Measurements from ENCODE around the gene FGF7.

Gene FGF7

DNA sequence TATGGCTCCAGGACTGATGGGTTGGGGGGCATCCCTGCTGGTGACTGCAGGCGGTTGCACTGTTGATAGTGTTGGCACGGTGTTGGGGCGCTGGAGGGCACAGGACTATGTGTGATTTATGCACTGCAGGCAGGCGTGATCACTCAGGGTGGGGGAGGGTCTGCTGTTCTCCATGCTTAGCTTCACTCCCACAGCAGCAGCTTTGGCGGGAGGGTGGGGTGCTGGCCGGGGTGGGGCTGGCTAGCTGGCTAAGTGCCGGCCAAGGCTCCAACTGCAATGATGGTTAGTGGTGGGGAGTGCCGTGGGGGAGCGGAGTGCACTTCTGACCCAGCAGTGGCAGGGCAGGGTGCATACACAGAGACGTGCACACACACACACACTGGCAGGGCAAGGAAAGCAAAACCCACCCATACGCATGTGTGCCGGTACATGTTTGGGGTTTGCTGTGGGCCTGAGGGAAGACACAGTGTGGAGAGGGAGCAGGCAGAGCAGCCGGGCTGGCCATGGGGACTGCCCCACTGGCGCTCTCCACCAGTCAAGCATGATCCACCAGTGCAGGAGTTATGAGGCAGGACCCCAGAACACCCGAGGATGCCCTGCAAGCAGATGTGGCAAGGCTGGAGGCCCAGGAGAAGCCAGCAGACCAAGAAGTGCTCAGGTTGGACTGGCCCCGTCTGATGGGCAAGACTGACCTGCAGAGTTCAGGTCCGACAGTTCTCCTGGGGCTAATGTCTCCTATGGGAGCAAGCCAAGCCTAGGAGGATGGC is 16.5 kb upstream of the FGF7 start:
- H3K27ac ChIP-seq, result no peak overlapping the region
- TF ChIP-seq ZFX (IDR thresholded peaks at IDR 0.05; ENCODE audit: borderline replicate concordance), result no peak
- TF ChIP-seq, protein P1, sequence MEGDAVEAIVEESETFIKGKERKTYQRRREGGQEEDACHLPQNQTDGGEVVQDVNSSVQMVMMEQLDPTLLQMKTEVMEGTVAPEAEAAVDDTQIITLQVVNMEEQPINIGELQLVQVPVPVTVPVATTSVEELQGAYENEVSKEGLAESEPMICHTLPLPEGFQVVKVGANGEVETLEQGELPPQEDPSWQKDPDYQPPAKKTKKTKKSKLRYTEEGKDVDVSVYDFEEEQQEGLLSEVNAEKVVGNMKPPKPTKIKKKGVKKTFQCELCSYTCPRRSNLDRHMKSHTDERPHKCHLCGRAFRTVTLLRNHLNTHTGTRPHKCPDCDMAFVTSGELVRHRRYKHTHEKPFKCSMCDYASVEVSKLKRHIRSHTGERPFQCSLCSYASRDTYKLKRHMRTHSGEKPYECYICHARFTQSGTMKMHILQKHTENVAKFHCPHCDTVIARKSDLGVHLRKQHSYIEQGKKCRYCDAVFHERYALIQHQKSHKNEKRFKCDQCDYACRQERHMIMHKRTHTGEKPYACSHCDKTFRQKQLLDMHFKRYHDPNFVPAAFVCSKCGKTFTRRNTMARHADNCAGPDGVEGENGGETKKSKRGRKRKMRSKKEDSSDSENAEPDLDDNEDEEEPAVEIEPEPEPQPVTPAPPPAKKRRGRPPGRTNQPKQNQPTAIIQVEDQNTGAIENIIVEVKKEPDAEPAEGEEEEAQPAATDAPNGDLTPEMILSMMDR (IDR thresholded peaks at IDR 0.05), result no peak

DNA sequence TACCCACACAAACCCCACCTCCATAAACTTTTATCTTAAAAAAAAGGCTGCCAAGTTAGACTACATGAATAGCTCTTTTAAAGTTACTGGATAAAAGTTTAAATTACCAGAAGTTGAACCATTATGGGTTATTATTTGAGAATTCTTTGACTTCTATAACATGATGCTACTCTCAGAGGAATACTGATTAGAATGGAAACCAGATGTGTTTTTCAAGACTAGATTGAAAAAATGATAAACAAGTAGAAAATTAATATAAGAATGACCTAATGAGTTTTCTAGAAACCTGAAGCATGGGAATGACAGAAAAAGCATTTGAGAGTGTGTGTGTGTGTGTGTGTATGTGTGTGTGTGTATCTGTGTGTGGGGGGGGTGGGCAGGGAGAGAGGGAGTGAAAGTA is 12.4 kb upstream of the FGF7 start:
- TF ChIP-seq ZFX (IDR thresholded peaks at IDR 0.05; ENCODE audit: borderline replicate concordance), result no peak
- TF ChIP-seq, protein P1 (IDR thresholded peaks at IDR 0.05), result no peak
- no peak overlapping the region for H3K27ac ChIP-seq

DNA sequence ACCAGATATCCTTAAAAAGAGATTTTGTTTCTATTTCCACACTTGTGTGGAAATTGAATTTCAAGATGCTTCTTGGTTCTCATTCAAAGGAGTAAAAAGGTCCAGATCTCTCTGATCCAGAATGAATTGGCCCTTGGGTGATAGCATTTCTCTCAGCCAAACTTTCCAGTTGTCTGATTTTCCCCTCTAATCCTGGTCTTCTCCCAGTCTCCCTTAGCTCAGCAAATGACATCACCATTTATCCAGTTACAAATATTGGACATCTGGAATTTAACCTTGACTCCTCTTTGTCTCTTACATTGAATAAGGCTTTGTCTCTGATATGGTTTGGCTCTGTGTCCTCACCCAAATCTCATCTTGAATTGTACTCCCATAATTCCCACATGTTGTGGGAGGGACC is 10.2 kb upstream of the FGF7 start:
- H3K27ac ChIP-seq, result no peak overlapping the region
- TF ChIP-seq, protein P1 (IDR thresholded peaks at IDR 0.05), result no peak
- TF ChIP-seq ZFX (IDR thresholded peaks at IDR 0.05; ENCODE audit: borderline replicate concordance), result no peak

DNA sequence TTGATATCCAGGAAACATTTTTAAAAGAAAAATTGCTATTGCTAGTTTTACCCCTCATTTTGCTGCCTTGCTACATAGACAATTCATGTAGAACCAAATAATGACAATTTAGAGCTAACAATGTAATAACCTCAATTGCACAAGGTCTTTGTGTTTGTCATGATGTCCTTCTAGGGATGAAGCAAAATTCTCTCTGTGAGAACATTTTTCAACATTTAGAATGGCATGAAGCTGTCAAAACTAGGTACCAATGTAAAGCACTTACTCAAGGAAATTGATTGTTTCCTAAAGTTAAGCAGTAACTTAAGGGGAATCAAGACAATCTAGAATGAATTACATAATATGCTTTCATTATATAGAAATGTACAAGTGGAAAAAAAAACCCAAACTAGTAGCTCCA is 7.9 kb upstream of the FGF7 start:
- TF ChIP-seq, protein P1 (IDR thresholded peaks at IDR 0.05), result no peak
- H3K27ac ChIP-seq, result no peak overlapping the region

DNA sequence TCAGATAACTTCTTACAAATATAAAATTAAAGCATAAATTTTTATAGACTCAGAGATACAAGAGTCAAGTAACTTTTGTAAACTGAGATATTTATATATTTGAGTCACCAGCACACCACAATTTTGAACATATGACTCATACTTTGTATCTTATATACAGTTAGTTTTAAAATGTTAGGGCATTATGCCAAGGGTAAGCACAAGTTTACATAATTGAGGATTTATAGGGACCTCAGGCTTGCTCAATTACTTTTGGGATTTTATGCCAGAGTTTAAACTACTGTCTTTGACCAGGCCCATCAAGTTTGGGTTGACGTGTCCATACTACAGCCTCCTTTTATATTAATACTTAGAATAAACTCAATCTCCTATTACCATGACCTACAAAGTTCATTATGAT is 7.4 kb upstream of the FGF7 start:
- no peak for TF ChIP-seq ZFX (IDR thresholded peaks at IDR 0.05; ENCODE audit: borderline replicate concordance)
- TF ChIP-seq, protein P1 (IDR thresholded peaks at IDR 0.05), result no peak
- no peak overlapping the region for H3K27ac ChIP-seq

DNA sequence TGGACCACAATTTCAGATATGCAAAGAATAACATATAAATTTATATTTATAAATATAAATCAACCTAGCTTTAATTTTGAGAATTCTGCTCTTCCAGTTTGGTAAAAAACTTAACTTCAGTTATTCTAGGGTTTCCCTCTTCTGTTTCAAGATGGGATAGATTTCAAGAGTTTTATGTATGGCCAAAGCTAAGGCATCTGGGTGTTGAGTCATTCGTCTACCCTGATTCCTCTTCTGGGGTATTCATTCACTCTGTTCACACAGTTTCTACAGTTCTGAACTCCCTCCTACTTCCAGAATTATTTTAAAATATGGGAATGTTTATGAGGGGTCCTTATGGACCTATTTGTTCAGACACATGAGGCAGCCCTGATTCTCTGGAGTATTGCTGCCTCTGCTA is 4.2 kb upstream of the FGF7 start:
- H3K27ac ChIP-seq, result no peak overlapping the region
- TF ChIP-seq, protein P1 (IDR thresholded peaks at IDR 0.05), result no peak
- no peak for TF ChIP-seq ZFX (IDR thresholded peaks at IDR 0.05; ENCODE audit: borderline replicate concordance)

DNA sequence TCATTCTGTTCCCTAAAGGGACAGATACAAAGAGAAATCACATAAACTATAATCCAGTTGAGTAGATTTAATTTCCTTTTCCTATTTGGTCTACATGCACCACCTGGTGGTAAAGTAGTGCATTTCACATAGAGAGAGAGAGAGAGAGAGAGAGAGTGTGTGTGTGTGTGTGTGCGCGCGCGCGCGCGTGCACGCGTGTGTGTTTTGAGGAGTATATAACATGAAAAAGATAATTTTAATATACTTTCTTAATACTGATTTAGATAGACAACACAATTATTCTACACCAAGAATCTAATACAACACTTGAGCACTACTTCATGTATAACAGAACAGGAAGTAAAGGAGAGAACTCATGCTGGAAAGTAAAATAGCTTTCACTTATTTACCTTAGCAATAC is 1.1 kb upstream of the FGF7 start:
- TF ChIP-seq, protein P1 (IDR thresholded peaks at IDR 0.05), result peak; percentile 79
- TF ChIP-seq ZFX (IDR thresholded peaks at IDR 0.05; ENCODE audit: borderline replicate concordance), result no peak
- H3K27ac ChIP-seq, result no peak overlapping the region

Data from 22Rv1 (cell line).